AG20443 (cell line): ENCODE data around the gene MTM1.

ENCODE experiments used
- DNase-seq: peaks from one replicate; pipeline ENCODE4 v3.0.0; 2012; ENCODE audit warnings: low spot score, mixed read lengths

Gene MTM1

DNA sequence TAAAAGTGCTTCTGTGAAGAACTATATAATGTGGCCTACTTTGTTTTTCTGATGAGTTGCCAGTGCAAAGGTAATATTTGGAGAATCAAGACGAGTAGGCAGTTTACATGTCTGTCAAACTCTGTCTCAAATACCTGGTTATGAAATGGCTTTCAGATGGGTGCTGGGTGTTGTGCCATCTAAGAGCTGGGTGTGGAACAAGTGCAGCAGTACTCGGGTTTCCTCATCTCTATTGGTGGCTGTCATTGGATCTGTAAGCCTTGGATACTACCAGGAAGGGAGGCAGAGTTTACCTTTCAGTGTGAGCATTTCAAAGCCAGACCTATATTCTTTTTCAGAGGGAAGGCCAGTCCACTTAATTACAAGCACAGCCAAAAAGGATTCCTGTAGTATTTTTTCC lies 37.2 kb downstream of the MTM1 start:
- DNase-seq = no peak

DNA sequence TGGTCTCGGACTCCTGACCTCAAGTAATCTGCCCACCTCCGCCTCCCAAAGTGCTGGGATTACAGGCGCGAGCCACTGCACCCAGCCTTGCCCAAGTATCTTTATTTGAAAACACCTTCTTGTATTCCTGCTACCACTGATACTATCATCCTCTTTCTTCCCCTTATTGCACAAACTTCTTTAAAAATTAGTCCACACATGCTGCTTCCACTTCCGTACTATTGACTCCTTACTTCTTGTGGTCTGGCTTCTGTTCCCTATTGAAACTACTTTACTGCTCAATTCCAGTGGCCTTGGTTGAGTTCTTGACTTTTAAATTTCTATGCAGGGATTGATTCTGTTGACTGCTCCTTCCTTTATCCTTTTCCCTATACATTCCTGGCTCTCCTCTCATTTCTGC lies 38.8 kb downstream of the MTM1 start:
- DNase-seq = no peak

DNA sequence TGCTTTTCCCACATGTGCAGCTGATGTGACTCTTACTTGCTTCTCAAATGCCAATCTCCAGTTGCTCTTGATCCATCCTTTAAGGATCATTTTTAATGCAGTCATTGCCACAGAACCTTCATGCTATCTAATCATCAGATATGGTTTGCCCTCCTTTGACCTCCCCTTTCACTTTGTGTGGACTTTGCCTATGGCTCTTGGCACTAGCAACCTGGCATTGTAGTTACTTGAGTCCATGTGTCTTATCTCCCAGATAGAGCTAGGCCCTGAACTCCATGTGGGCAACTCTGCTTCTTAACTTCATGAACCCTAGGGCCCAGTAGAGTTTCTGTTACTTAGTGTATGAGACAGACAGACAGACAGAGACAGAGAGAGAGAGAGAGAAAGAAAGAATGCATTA lies 41.6 kb downstream of the MTM1 start:
- no peak for DNase-seq

DNA sequence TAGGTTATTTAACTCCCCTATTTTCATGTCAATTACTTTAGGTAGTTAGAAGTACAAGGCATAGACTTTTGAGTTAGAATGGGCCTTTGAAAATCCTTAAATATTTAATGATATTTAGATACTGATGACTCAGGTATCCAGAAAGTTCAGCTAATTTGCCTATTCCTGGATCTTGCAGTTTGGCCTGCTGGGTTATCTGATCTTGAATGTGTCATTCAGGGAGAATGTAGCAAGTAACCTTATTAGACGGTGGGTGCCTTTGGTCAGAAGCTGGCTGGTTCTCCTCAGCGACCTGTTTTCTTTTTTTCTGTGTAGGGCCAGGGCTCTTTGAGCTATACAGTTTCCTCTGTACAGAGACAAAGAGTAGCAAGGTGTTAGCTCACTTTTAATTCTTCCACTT lies 42.0 kb downstream of the MTM1 start:
- DNase-seq = no peak

DNA sequence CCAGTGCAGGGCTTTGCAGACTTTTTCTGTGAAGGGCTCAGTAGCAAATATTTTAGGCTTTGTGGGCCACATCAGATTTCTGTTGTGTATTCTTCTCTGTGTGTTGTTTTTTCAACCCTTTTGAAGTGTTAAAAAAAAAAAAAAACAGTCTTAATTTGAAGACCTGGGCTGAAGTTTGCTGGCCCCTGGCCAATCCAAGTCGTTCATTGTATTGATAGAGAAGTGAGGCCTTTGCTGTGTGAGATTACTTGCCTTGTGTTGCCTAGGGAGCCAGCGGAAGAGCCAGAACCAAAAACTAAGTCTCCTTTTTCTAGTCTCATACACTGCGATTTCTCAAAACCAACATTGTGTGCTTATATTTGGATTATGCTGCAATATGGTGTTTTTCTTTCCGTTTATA lies 46.9 kb downstream of the MTM1 start:
- DNase-seq = no peak

DNA sequence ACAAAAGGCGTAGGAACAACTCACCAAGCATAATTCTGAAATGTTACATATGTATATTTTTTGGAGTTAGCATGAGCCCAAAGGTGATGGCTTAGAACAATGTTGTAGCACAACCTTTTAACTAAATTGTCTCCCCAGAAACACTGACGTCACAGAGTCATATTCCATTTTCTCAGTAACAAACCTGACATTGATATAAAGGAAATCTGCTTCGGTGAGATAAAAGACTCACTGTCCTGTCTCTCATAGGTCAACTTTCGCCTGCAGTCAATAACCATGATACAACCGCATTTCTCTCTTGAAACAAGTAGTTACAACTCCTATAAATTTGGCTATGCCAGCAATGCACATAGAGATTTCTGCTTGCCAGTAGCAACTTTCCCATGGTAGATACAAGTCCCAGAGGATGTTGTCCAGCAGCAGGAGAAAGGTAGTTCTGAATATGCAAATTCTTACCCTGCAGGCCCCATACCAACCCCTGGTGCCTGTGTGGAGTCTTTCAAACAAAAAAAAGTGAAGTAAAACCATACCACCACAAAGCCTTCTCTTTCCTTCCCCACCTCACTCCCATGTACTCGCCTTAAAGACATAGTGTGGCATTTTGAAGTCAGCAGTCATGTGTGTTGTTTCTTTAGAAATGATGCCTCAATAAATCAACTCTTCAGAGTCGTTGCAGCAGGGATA lies 47.9 kb downstream of the MTM1 start:
- DNase-seq = no peak

DNA sequence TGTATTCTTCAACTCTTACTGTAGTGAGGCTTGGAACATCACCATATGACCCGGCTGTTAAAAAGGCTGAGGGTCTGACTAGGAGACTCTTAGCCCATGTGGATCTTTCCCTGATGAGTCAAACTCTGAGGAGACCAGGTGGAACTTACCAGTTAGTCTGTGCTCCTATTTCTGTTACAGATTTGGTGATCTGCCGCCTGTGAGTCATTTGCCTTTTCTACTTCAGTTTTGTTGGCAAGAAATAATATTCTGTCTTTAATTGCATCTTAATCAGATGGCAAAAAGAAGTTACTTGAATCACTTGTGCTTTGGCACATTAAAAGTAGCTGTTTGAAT lies 48.4 kb downstream of the MTM1 start:
- no peak for DNase-seq

DNA sequence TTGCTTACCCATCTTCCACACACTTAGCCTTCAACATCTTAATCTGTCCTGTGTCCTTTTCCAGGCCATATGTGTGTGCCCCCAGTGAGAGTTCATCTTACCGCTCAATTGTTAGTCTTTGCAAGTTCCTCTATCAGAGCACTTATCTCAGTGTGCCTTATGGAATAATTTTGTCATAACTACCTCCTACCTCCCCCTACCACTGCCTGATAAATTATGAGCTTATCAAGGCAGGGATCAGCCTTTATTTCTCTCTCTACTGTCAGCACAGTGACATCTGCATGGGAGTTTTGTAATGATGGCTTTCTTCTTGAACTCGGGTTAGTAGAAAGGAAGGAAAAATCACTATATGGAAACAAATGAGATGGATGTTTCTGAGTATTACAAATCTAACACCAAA lies 53.2 kb downstream of the MTM1 start:
- DNase-seq = no peak

DNA sequence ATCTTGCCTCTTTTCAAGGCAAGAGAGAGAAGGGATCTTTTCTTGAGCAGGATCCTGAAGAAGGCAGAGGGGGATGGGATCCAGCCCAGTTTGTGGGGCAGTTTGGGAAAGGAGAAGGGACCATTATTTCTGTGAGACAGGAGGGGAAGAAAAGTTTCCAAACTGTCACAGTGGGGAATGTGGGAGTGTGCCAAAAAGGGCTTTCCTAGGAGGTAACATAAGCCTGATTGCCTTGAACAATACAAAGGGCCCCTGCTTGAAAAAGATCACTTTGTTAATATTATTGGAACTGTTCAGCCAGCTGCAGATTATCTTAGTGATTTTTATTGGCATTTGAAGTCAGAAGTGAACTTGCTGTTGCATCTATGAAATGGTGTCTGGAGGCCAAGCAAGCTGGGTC lies 55.2 kb downstream of the MTM1 start:
- no peak for DNase-seq

DNA sequence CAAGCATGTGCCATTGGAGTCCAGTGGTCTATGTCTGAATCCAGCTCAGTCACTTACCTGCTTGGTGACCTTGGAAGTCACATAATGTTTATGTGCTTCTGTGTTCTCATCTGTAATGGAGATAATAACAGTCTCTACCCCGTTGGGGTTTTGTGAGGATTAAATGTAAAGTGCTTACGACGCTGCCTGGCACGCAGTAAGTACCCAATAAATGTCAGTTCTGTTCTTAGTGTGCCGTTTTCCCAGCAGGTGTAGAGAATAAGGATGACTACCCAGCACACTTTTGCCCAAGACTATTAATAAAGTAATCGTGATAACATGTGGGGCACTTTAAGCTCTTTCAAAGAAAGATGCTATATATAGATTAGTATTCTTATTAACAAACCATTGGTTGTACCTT lies 56.7 kb downstream of the MTM1 start:
- DNase-seq = no peak

DNA sequence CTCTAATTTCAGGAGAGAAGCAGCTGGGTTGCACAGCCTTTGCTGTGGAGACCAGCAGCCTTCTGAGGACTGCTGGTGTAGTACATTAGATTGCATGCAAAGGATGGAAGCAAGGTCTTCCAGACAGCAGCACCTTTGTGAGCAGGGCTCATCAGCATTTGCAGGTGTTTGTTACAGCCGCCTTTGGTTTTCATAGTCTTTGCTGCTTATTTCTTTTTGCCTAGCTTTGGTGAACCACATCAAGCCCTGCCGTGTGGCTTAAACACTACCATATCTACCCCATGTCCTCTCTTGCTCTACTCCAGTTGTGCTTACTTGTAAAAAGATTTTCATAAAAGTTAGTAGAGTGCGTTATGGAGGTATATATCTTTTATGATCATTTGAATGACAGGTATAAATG lies 57.5 kb downstream of the MTM1 start:
- DNase-seq = no peak

DNA sequence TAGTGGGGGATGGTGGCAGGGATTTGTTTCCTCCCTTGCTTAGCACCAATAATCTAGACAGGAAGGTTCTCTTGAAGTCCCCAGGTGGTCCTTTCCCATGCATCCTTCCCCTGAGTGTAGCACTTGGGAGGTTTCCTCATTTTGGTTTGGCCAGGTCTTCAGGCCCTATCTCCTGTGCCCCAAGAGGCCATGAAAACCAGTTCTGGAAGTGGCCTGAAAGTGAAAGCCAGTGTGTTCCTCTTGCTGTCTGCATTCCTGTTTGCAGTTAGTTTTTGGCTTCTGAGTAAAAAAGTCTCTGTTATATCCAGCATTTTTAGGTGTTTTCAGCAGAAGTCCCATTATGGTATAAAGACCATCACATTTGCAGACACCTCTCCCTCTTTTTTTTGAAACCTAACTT lies 59.5 kb downstream of the MTM1 start:
- no peak for DNase-seq

DNA sequence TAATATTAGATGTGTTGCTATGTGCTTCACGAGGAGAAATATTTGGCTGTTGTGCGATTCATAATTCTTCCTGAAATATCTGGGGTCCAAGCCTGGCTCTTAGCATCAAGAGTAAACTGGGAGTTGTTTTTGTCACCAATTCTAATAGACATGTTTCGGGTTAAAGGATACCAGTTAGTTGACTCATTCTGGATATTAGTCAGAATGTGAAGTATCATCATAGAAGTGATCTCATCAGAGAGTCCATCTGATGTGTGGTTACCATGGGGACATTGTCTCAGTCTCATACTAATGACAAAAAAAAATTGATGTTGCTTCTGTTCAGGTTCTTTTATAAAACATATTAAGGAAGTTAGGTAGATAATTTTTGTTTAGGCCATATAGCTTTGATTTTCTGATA lies 67.5 kb downstream of the MTM1 start:
- peak; percentile 60 for DNase-seq

DNA sequence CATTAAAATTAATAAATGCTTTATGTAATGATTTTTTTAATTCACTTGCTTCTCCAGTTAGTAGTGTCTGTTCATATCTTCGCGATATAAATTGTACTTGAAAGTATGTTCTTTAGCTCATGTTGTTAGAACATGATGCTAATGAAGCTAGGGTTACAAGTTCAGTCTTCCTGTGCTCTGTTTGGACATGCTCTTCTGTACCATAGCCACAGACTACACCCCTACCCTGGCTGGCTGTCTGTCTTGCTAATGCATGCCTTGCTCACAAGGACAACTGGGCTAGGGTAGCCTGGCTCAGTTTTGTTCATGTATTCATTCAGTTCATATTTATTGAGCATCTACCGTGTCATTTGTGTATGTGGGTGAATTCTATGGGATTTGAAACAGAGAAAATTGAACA lies 74.0 kb downstream of the MTM1 start:
- no peak for DNase-seq

DNA sequence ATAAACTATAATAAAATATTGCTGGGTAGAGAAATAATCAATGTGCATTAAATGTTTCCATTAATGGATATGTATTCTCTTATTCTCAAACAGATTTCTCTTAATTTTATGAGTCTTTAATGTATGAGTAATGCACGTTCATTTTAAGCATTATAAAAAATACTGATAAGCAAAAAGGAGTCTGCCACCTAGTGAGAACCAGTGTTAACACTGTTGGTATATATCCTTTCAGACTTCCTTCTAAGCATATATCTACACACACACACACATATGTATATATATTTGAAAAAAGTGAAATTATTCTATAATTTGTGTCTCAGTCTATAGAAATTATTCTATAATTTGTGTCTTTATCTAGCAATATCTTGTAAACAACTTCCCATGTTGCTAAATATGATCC lies 74.8 kb downstream of the MTM1 start:
- no peak for DNase-seq

DNA sequence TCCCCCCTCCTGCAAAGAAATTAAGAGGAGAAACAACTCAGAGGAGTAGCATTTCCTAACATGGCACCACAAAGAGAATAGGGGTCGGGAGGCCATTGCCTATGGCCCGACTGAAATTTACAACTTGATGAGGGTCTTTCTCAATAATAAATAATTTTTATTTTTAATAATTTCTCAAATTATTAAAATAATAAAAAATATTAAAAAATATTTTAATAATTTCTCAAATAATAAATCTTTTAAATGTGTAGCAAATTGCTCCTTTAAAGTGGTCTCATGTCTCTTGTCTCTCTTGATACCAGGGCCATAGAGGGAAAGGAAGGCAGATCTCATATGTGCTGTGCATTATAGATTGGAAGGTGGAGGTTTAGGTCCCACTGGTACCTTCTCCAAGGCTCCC lies 75.5 kb downstream of the MTM1 start:
- no peak for DNase-seq

DNA sequence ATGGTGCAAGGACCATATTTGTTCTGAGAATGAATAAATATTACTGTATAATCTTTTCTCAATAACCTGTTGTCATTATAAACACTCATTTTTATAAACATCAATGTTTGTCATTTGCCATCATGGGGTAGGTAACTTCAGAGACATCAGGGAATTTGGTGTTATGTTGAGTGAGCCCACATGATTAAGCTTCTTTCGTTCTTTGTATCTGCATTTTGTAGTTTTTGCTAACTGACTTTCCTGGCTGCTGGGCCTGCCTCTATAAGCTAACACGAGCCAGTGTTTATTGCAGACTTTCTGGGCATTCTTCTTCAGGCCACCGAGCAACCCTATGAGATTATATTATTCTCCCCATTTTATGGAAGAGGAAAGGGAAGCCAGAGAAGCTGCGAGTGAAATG lies 76.0 kb downstream of the MTM1 start:
- no peak for DNase-seq

DNA sequence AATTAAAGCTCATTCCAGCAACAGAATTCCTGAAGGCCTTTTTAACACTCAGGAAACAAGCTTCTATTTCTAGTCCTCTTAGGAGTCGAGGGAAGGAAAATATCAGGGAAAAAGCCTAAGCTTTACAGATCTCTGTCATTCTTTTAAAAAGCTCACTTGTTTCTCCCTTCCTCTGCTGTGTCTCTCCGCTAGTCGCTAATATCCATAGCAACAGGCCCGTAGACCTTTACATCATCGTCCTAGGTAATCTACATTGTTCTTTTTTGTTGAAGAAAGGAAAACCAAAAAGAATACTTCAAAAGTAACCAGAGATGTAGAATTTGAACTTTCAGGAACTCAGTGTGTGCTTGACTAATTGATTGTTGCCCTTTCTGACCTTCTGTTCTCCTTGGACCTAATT lies 78.9 kb downstream of the MTM1 start:
- DNase-seq = no peak

DNA sequence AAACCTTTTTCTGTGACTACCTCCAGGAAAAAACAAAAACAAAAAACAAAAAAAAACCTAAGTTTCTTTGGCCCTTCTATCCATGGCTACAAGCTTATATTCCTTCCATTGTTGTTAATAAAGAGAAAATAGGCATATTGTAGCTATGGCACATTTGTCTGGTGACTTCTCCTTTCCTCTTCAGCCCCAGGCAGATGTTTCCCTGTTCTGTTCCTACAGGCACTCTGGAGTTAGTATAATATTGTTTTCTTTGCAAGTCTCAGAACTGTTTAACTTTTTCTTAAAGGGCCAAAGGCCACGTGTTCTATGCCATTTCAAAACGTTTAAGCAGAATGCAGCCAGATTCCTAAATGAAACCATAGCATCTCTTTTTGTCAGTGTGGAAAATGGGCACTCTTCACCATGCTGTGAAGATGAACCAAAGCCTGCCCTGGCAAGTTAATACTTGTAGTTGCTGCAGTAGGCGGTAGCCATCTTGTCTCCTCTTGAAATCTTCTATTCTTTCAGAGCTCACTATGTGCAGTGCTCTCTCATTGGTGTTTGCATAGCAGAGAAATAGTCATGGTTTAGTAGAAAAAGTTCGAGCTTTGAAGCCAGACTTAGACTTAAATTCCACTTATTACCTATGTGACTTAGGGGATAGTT lies 80.0 kb downstream of the MTM1 start:
- DNase-seq = no peak

DNA sequence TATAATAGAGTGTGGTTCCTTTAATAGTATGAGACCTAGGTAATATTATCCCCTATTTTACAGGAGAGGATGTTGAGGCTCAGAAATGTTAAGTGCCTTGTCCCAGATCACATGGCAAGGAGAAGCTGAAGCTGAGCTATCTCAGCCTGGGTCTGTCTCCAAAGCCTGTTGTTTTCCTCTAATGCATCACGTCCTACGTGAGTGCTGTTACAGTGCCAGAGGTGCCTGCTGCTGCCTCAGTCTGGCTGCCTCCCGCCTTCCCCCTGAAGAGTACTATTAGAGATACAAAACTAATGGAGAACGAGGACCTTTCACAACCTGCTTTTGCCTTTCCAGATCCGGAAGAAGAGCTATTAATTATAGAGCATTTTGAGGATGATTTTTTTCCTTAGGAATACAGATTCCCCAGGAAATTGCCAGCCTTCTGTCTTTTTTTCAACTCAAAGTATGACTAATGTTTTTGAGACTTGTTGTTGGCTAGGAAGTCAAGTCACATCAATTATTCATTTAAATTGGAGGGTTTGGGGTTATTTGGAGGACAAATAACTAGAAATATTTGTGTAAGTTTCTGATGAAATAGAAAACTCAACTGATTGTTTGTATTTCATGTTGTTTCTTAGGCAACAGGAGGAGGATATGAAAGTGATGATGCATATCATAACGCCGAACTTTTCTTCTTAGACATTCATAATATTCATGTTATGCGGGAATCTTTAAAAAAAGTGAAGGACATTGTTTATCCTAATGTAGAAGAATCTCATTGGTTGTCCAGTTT lies 80.9 kb downstream of the MTM1 start:
- DNase-seq = peak; percentile 7

DNA sequence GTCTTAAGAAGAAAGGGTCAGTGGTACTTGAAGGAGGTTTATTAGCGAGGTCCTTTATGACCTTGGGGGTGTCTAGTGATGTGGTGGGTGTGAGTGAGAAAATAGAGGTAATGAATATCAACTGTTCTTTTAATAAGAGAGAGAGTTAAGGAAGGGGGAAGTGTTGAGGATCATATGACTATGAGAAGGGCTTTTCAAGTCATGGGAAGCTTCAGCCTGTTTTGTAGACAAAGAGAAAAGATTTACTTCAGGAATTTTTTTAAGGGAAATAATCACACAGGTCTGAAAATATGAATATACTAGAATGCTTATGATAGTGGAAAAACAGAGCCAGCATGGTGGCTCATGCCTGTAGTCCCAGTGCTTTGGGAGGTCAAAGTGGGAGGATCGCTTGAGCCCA lies 83.5 kb downstream of the MTM1 start:
- DNase-seq = no peak

DNA sequence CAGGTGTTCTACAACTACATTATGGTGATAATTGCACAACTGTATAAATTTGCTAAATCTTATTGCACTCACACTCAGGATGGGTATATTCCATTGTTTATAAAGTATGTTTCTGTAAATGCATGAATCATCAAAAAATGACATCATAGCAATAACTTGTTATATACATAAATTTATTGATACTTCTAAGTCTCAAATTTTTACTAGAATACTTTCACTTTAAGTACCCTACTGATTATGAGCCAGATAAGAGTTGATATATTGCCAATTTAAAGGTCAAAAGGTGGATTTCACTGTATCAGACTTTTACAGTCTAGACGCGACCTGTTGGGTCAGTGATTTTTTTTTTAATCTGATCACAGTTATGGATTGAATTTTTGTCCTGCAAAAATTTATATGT lies 87.4 kb downstream of the MTM1 start:
- DNase-seq = no peak

DNA sequence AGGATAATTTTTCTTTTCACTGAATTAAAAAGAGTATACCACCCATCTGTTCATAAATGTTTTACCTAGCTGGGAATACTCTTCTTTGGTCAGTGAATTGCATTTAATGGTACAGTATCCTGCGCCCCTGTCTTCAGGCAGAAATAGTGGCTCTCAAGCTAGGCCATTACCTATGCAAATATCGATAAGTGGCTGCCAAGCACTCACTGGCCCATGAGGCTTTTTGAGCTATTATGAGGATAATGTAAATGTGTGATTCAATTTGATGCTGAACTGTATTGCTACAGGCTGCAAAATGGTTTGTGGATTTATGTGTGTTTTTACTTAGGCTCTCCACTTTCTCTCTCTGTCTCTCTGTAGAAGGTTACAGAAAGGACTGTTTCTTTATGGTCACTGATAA lies 94.7 kb downstream of the MTM1 start:
- DNase-seq = no peak

DNA sequence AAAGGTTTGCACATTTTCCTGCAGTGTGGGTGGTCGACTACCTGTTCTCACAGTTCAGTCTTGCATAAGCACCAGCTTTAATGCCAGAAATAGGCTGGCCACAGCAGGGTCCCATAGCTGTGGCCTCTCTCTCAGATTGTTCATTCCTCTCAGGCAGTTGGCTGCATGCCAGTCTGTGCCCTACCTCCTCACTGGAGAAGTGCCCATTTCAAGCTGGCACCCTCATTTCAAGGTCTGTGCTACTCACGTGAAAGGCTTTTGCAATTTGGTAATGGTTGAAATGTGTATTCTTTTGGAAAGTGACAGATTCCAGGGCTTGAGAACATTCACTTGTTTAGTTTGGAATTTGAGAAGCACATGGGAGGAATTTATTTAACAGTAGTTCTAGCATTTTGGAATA lies 95.9 kb downstream of the MTM1 start:
- DNase-seq = no peak
